Measurements from ENCODE around the gene CPEB3. TPM values are rescaled to one million over a fixed set of nuclear protein-coding genes. Genes with fewer than 3 reads are reported as not detected.

CPEB3 gene
- polyA plus RNA-seq, 2 of the 4 experiments (the other 2 are of a cell fraction), result 0.37 to 0.41 TPM

DNA sequence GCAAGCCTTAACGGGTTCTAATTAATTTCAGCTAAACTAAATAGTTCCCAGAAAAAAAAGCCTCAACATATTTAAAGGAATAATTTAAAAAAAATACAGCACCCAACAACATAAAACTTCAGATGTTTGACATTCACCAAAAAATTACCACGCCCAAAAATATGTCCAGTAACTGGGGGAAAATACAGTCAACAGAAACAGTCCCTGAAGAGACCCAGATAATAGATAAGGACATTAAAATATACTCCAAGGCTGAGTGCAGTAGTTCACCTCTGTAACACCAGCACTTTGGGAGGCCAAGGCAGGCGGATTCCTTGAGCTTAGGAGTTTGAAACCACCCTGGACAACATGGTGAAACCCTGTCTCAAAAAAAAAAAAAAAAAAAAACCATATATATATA lies 289.3 kb downstream of the CPEB3 start:
- FAIRE-seq, result no peak
- ATAC-seq, result no peak
- POLR2A ChIA-PET, result no interaction called here
- WGBS (ENCODE audit: missing lambda C conversion rate), result 92% methylated on average over 3 of the region's 3 CpGs
- H3K9me3 ChIP-seq, result peaks cover 4% of the 10 kb centered on the region; the same call in 1 of the 3 replicates
- H3K4me1 ChIP-seq, result no peaks in the 10 kb centered on the region
- no peak overlapping the region for H3K4me3 ChIP-seq
- H3K4me2 ChIP-seq, result no peak overlapping the region
- DNase-seq (ENCODE audit: low read depth in 1 of 2, low spot score in 1 of 2), result no peak
- TF ChIP-seq TFCP2L1 (CRISPR knock-in tag; IDR thresholded peaks at IDR 0.05) (no peak), ZNF302 (CRISPR knock-in tag; IDR thresholded peaks at IDR 0.05) (no peak), MAZ (IDR thresholded peaks at IDR 0.05; ENCODE audit: borderline replicate concordance, low read depth, low read length) (no peak), ESRRA (IDR thresholded peaks at IDR 0.05; ENCODE audit: borderline replicate concordance, low read length) (no peak), SREBF2 (IDR thresholded peaks at IDR 0.05) (no peak), CHD2 (IDR thresholded peaks at IDR 0.05; ENCODE audit: low read length, partially characterized antibody) (no peak), BHLHE40 (IDR thresholded peaks at IDR 0.05; ENCODE audit: low read depth, low read length) (no peak), POLR2AphosphoS2 (conservative IDR thresholded peaks at IDR 0.05; ENCODE audit: low read length) (no peak)
- TF ChIP-seq, protein P1, sequence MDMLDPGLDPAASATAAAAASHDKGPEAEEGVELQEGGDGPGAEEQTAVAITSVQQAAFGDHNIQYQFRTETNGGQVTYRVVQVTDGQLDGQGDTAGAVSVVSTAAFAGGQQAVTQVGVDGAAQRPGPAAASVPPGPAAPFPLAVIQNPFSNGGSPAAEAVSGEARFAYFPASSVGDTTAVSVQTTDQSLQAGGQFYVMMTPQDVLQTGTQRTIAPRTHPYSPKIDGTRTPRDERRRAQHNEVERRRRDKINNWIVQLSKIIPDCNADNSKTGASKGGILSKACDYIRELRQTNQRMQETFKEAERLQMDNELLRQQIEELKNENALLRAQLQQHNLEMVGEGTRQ (IDR thresholded peaks at IDR 0.05), result no peak
- TF ChIP-seq, protein P2, sequence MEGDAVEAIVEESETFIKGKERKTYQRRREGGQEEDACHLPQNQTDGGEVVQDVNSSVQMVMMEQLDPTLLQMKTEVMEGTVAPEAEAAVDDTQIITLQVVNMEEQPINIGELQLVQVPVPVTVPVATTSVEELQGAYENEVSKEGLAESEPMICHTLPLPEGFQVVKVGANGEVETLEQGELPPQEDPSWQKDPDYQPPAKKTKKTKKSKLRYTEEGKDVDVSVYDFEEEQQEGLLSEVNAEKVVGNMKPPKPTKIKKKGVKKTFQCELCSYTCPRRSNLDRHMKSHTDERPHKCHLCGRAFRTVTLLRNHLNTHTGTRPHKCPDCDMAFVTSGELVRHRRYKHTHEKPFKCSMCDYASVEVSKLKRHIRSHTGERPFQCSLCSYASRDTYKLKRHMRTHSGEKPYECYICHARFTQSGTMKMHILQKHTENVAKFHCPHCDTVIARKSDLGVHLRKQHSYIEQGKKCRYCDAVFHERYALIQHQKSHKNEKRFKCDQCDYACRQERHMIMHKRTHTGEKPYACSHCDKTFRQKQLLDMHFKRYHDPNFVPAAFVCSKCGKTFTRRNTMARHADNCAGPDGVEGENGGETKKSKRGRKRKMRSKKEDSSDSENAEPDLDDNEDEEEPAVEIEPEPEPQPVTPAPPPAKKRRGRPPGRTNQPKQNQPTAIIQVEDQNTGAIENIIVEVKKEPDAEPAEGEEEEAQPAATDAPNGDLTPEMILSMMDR (IDR thresholded peaks at IDR 0.05), result no peak
- H3K27ac ChIP-seq, result no peak overlapping the region
- CTCF ChIA-PET, result no interaction called here

Small RNAs within 50 kb of the gene (small RNA-seq; reads per million reads assigned to genes)
- gene RF00019, result 0 reads per million in 6 experiments
- gene RF00402, result 0 reads per million in 6 experiments
- 0 reads per million in 6 experiments for gene RF00622
- 0 reads per million in 6 experiments for gene RNY3P12

Other genes starting within 250 kb of the CPEB3 start
- gene MARCHF5, start 89 bp upstream of the CPEB3 start, polyA plus RNA-seq (2011; rRNA removed), result 37.3 and 39.2 TPM in 2 replicates
- gene MARCHF5, start 89 bp upstream of the CPEB3 start, polyA plus RNA-seq (2017; fragmentation: RNase III; extraction: RNeasy Plus Mini Kit Qiagen cat#74134 plus additional on column Dnase treatment), result 21.6 to 27.8 TPM (median 24.7 TPM) in 3 replicates